ENCODE data around the gene ESPL1. TPM values are rescaled to one million over a fixed set of nuclear protein-coding genes. Genes with fewer than 3 reads are reported as not detected.

ESPL1 gene
- total RNA-seq, 2 experiments from 2014 or later, result 70.0 to 77.2 TPM

- intact Hi-C loops (cut with micrococcal nuclease), result no loop called here
- DNase-seq, result no peak
- Mint-ChIP-seq H3K27me3 (no peaks in the 10 kb centered on the region), H3K27ac (peak overlapping the region; percentile 15), H3K4me1 (ENCODE audit: low read depth) (peaks cover 44% of the 10 kb centered on the region), H3K36me3 (peaks cover 49% of the 10 kb centered on the region), H3K4me3 (no peak overlapping the region), H3K9me3 (no peaks in the 10 kb centered on the region)
- CTCF ChIA-PET, result interaction anchor here (1.1 to 2.8 kb wide), 3 partner anchors 17 to 89 kb away, joined by 3 to 16 read pairs (median 3); partner anchors contain the start of gene AAAS
- POLR2A ChIA-PET, result interaction anchor here (1.3 kb wide), 1 partner anchor 22 kb away, joined by 3 read pairs; no protein-coding TSS in a partner anchor
Measured at GRCh38 chr12:53302903-53303302, 34.8 kb downstream of the ESPL1 start.

GRCh38 chr12:53306826-53307225 is 38.7 kb downstream of the ESPL1 start:
- Mint-ChIP-seq H3K27ac (no peak overlapping the region), H3K36me3 (peaks cover 40% of the 10 kb centered on the region), H3K9me3 (no peaks in the 10 kb centered on the region), H3K4me1 (ENCODE audit: low read depth) (peaks cover 9% of the 10 kb centered on the region), H3K27me3 (no peaks in the 10 kb centered on the region), H3K4me3 (no peak overlapping the region)
- DNase-seq, result no peak
- ChIA-PET CTCF (interaction anchor here (2.2 kb wide), 1 partner anchor 15 kb away, joined by 8 read pairs; the partner anchor contains the start of gene AAAS), POLR2A (no interaction called here)
- intact Hi-C loops (cut with micrococcal nuclease), result no loop called here

- intact Hi-C loops (cut with micrococcal nuclease), result no loop called here
- H3K9me3 Mint-ChIP-seq, result no peaks in the 10 kb centered on the region
- no peaks in the 10 kb centered on the region for H3K27me3 Mint-ChIP-seq
- H3K36me3 Mint-ChIP-seq, result peaks cover 33% of the 10 kb centered on the region
- DNase-seq, result no peak
- no peak overlapping the region for H3K4me3 Mint-ChIP-seq
- H3K27ac Mint-ChIP-seq, result no peak overlapping the region
- no peaks in the 10 kb centered on the region for H3K4me1 Mint-ChIP-seq (ENCODE audit: low read depth)
- ChIA-PET CTCF (interaction anchor here (0.5 to 1.6 kb wide), 5 partner anchors 13 to 94 kb away, joined by 3 to 8 read pairs (median 3); partner anchors contain the start of gene AAAS), POLR2A (interaction anchor here (1.4 kb wide), 1 partner anchor 9 kb away, joined by 3 read pairs; the partner anchor contains the start of gene MYG1)
Measured at GRCh38 chr12:53308276-53308675, 40.2 kb downstream of the ESPL1 start.

- CTCF ChIA-PET, result interaction anchor here (1.8 kb wide), 1 partner anchor 10 kb away, joined by 7 read pairs; no protein-coding TSS in a partner anchor
Measured at GRCh38 chr12:53313996-53314395, 45.9 kb downstream of the ESPL1 start.

GRCh38 chr12:53320352-53321195 is 52.5 kb downstream of the ESPL1 start:
- CTCF ChIA-PET, result interaction anchor here (0.6 to 14.7 kb wide), 61 partner anchors 10 to 314 kb away, joined by 3 to 252 read pairs (median 6); partner anchors contain the start of genes CSAD, EIF4B, ESPL1 and ITGB7
- H3K4me3 Mint-ChIP-seq, result peak overlapping the region; percentile 86
- no peaks in the 10 kb centered on the region for H3K27me3 Mint-ChIP-seq
- no peaks in the 10 kb centered on the region for H3K9me3 Mint-ChIP-seq
- H3K36me3 Mint-ChIP-seq, result peaks cover 13% of the 10 kb centered on the region
- H3K4me1 Mint-ChIP-seq (ENCODE audit: low read depth), result peaks cover 33% of the 10 kb centered on the region
- POLR2A ChIA-PET, result interaction anchor here (0.6 to 3.5 kb wide), 16 partner anchors 21 to 242 kb away, joined by 3 to 19 read pairs (median 4); partner anchors contain the start of genes ESPL1, MYG1, PFDN5 and PRR13
- peak overlapping the region; percentile 94 for H3K27ac Mint-ChIP-seq
- no peak for DNase-seq
- intact Hi-C loops (cut with micrococcal nuclease), result loop anchor here (1.0 kb wide), 6 partner anchors 21 to 314 kb away; partner anchors contain the start of genes EIF4B, ESPL1, MYG1 and PFDN5

More at GRCh38 chr12:53313996-53314395, 45.9 kb downstream of the ESPL1 start:
- POLR2A ChIA-PET, result interaction anchor here (0.5 kb wide), 1 partner anchor 46 kb away, joined by 3 read pairs; the partner anchor contains the start of gene ESPL1
- H3K9me3 Mint-ChIP-seq, result no peaks in the 10 kb centered on the region
- H3K4me3 Mint-ChIP-seq, result no peak overlapping the region
- H3K27me3 Mint-ChIP-seq, result no peaks in the 10 kb centered on the region
- intact Hi-C loops (cut with micrococcal nuclease), result no loop called here
- peaks cover 5% of the 10 kb centered on the region for H3K4me1 Mint-ChIP-seq (ENCODE audit: low read depth)
- H3K27ac Mint-ChIP-seq, result no peak overlapping the region
- peaks cover 35% of the 10 kb centered on the region for H3K36me3 Mint-ChIP-seq
- no peak for DNase-seq

- H3K4me3 Mint-ChIP-seq, result peak overlapping the region; percentile 87
- peak overlapping the region; percentile 96 for H3K27ac Mint-ChIP-seq
- H3K4me1 Mint-ChIP-seq (ENCODE audit: low read depth), result peaks cover 35% of the 10 kb centered on the region
- intact Hi-C loops (cut with micrococcal nuclease), result loop anchor here (1.0 kb wide), 6 partner anchors 21 to 176 kb away; partner anchors contain the start of genes PCBP2 and PRR13
- peak; percentile 73 for DNase-seq
- no peaks in the 10 kb centered on the region for H3K9me3 Mint-ChIP-seq
- CTCF ChIA-PET, result interaction anchor here (0.7 to 14.7 kb wide), 28 partner anchors 10 to 351 kb away, joined by 3 to 252 read pairs (median 4); partner anchors contain the start of genes ATP5MC2, CSAD, MYG1 and PFDN5
- no peaks in the 10 kb centered on the region for H3K36me3 Mint-ChIP-seq
- no peaks in the 10 kb centered on the region for H3K27me3 Mint-ChIP-seq
- POLR2A ChIA-PET, result interaction anchor here (0.6 to 2.8 kb wide), 13 partner anchors 12 to 184 kb away, joined by 3 to 21 read pairs (median 4); partner anchors contain the start of genes ESPL1, MYG1, PFDN5 and SP1
Measured at GRCh38 chr12:53324113-53324778, 56.1 kb downstream of the ESPL1 start.

GRCh38 chr12:53324779-53325510 is 56.8 kb downstream of the ESPL1 start:
- ChIA-PET CTCF (interaction anchor here (0.6 to 14.7 kb wide), 19 partner anchors 10 to 351 kb away, joined by 3 to 252 read pairs (median 4); partner anchors contain the start of genes ATP5MC2, CSAD, MYG1 and SP1), POLR2A (interaction anchor here (0.7 to 2.8 kb wide), 12 partner anchors 11 to 176 kb away, joined by 3 to 21 read pairs (median 3); partner anchors contain the start of genes CSAD, MYG1, SP1 and SP7)
- no peaks in the 10 kb centered on the region for H3K27me3 Mint-ChIP-seq
- peak; percentile 94 for DNase-seq
- H3K9me3 Mint-ChIP-seq, result no peaks in the 10 kb centered on the region
- intact Hi-C loops (cut with micrococcal nuclease), result loop anchor here (1.0 kb wide), 6 partner anchors 20 to 175 kb away; partner anchors contain the start of genes PCBP2 and PRR13
- H3K36me3 Mint-ChIP-seq, result no peaks in the 10 kb centered on the region
- H3K27ac Mint-ChIP-seq, result peak overlapping the region; percentile 96
- H3K4me3 Mint-ChIP-seq, result peak overlapping the region; percentile 87
- H3K4me1 Mint-ChIP-seq (ENCODE audit: low read depth), result peaks cover 33% of the 10 kb centered on the region

- POLR2A ChIA-PET, result interaction anchor here (0.7 to 2.8 kb wide), 10 partner anchors 10 to 175 kb away, joined by 3 to 21 read pairs (median 4); partner anchors contain the start of genes CSAD, MYG1, SP1 and SP7
- H3K4me1 Mint-ChIP-seq (ENCODE audit: low read depth), result peaks cover 27% of the 10 kb centered on the region
Measured at GRCh38 chr12:53325511-53326061, 57.5 kb downstream of the ESPL1 start.

GRCh38 chr12:53326460-53327185 is 58.5 kb downstream of the ESPL1 start:
- H3K36me3 Mint-ChIP-seq, result no peaks in the 10 kb centered on the region
- intact Hi-C loops (cut with micrococcal nuclease), result loop anchor here (1.0 kb wide), 1 partner anchor 182 kb away; no protein-coding TSS in a partner anchor
- H3K27ac Mint-ChIP-seq, result no peak overlapping the region
- peak overlapping the region; percentile 67 for H3K4me3 Mint-ChIP-seq
- CTCF ChIA-PET, result interaction anchor here (0.6 to 14.7 kb wide), 10 partner anchors 16 to 182 kb away, joined by 3 to 252 read pairs (median 3); partner anchors contain the start of gene ITGB7
- H3K4me1 Mint-ChIP-seq (ENCODE audit: low read depth), result peaks cover 20% of the 10 kb centered on the region
- H3K27me3 Mint-ChIP-seq, result no peaks in the 10 kb centered on the region
- no peak for DNase-seq
- H3K9me3 Mint-ChIP-seq, result no peaks in the 10 kb centered on the region
- POLR2A ChIA-PET, result interaction anchor here (1.0 to 2.8 kb wide), 3 partner anchors 9 to 174 kb away, joined by 3 to 11 read pairs (median 3); partner anchors contain the start of genes SP7 and TARBP2

More at GRCh38 chr12:53325511-53326061, 57.5 kb downstream of the ESPL1 start:
- Mint-ChIP-seq H3K27me3 (no peaks in the 10 kb centered on the region), H3K27ac (peak overlapping the region; percentile 42), H3K9me3 (no peaks in the 10 kb centered on the region), H3K4me3 (peak overlapping the region; percentile 87), H3K36me3 (no peaks in the 10 kb centered on the region)
- CTCF ChIA-PET, result interaction anchor here (0.6 to 14.7 kb wide), 18 partner anchors 11 to 350 kb away, joined by 3 to 252 read pairs (median 4); partner anchors contain the start of genes ATP5MC2, CSAD, SP1 and ZNF740
- peak; percentile 55 for DNase-seq
- intact Hi-C loops (cut with micrococcal nuclease), result no loop called here
